OCI-LY7 (cell line): ENCODE data around the gene GOLIM4. TPM values are rescaled to one million over a fixed set of nuclear protein-coding genes. Genes with fewer than 3 reads are reported as not detected.

Experiments used
- BruUV-seq: library from RNA; stranded (reverse); fragments of 400-500 nt; replicated peaks from 2 replicates; lab custom pipeline; 2021; lab: Mats Ljungman, UMichigan
- CTCF ChIA-PET: fragments of 300-600 bp; sonication (Branson Sonifier 250); formaldehyde crosslinking; loops from one replicate; lab custom pipeline; 2022; ENCODE audit warnings: antibody characterized with exemption; ENCODE audit not compliant: unreplicated experiment; lab: Charles Lee
- POLR2A ChIA-PET: fragments of 300-600 bp; sonication (Branson Sonifier 250); formaldehyde crosslinking; loops from one replicate; lab custom pipeline; 2022; ENCODE audit warnings: antibody characterized with exemption; lab: Charles Lee
- DNase-seq: peaks from one replicate; pipeline ENCODE4 v3.0.0-alpha.2; 2015; ENCODE audit warnings: low spot score
- H2AFZ ChIP-seq: fragments of 200-600 bp; sonication (generic), shearing (Covaris generic); 2 replicates; pipeline ENCODE4 v1.6.1; 2014; ENCODE audit warnings: mild to moderate bottlenecking, antibody characterized with exemption, low read length, moderate library complexity
- H3K27ac ChIP-seq: fragments of 200-600 bp; sonication (generic); 2 replicates; pipeline ENCODE4 v1.5.1; 2014; ENCODE audit warnings: mixed run types, low read depth, mild to moderate bottlenecking, moderate library complexity, low read length, inconsistent platforms; ENCODE audit not compliant: poor library complexity, severe bottlenecking
- H3K36me3 ChIP-seq: fragments of 200-600 bp; sonication (generic); 2 replicates; pipeline ENCODE4 v1.6.1; 2014; ENCODE audit warnings: mild to moderate bottlenecking, antibody characterized with exemption, low read length, moderate library complexity, mixed read lengths; ENCODE audit not compliant: insufficient read depth
- H3K4me1 ChIP-seq: fragments of 200-600 bp; sonication (generic); 2 replicates; pipeline ENCODE4 v1.5.1; 2014; ENCODE audit warnings: mild to moderate bottlenecking, low read length; ENCODE audit not compliant: insufficient read depth, poor library complexity, severe bottlenecking
- H3K4me2 ChIP-seq: fragments of 200-600 bp; sonication (generic); 2 replicates; pipeline ENCODE4 v1.6.1; 2014; ENCODE audit warnings: mild to moderate bottlenecking, low read length
- H3K4me3 ChIP-seq: fragments of 200-600 bp; sonication (generic); 2 replicates; pipeline ENCODE4 v1.5.1; 2014; ENCODE audit warnings: mild to moderate bottlenecking, low read depth, low read length; ENCODE audit not compliant: poor library complexity, severe bottlenecking
- H3K79me2 ChIP-seq: fragments of 200-600 bp; sonication (generic); 2 replicates; pipeline ENCODE4 v1.6.1; 2016; ENCODE audit warnings: low read depth, mild to moderate bottlenecking, low read length, moderate library complexity, mixed read lengths; ENCODE audit not compliant: insufficient read depth
- H3K9me2 ChIP-seq: fragments of 200-600 bp; sonication (generic); 2 replicates; pipeline ENCODE4 v1.6.1; 2016; ENCODE audit warnings: mild to moderate bottlenecking, low read length, mixed read lengths; ENCODE audit not compliant: insufficient read depth
- H3K9me3 ChIP-seq: fragments of 200-600 bp; sonication (generic); 2 replicates; pipeline ENCODE4 v1.6.1; 2014; ENCODE audit warnings: mild to moderate bottlenecking, mixed run types, low read length, mixed read lengths
- H4K20me1 ChIP-seq: fragments of 200-600 bp; sonication (generic); 2 replicates; pipeline ENCODE4 v1.6.1; 2014; ENCODE audit warnings: mild to moderate bottlenecking, antibody characterized with exemption, low read length, moderate library complexity, mixed read lengths; ENCODE audit not compliant: insufficient read depth
- CTCF ChIP-seq: fragments of 200-600 bp; sonication (generic); conservative IDR thresholded peaks from 2 replicates; pipeline ENCODE4 v1.5.1; 2014; ENCODE audit warnings: mild to moderate bottlenecking, antibody characterized with exemption, low read length, moderate library complexity, mixed read lengths
- EZH2phosphoT487 ChIP-seq: fragments of 200-600 bp; sonication (generic); IDR thresholded peaks from 2 replicates; pipeline ENCODE4 v1.6.1; 2018; ENCODE audit warnings: low read depth, borderline replicate concordance, mild to moderate bottlenecking, mixed run types, antibody characterized with exemption, low read length, moderate library complexity, mixed read lengths
- intact Hi-C: fragments of 100-400 bp; cut with micrococcal nuclease; formaldehyde crosslinking; loops from one replicate; pipeline ENCODE4 v1.10.0; 2022; ENCODE audit not compliant: unreplicated experiment
- total RNA-seq, 2 experiments: library from RNA; depleted of rRNA in 1 of 2; stranded (reverse); fragments of >200 nt in 1 of 2; shearing (Covaris generic) in 1 of 2; gene quantifications; 2 replicates each; pipeline ENCODE4 v1.2.3, GENCODE V29; 2014 to 2022

GOLIM4 gene
- total RNA-seq, 2 experiments from 2014 or later = 31.2 to 42.8 TPM

DNA sequence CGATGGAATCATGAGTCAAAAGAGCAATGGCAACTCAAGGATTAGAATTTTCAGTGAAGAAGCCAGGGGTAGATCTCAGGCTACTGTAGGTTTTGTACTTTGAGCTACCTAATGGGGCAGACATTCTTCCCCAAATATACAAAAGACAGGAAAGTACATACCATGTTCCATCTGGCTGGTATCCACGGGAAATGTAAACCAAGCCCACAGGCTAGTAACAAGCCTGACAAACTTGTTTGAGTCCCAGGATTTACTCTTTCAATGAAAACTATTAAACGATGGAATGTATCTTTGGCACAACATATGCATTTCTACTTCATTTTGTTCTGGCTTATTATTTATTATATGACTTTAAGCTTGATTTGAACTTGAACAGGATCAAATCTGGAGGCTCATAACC is 44.2 kb upstream of the GOLIM4 start:
- intact Hi-C loops = no loop called here
- H3K36me3 ChIP-seq = no peaks in the 10 kb centered on the region
- ChIA-PET CTCF (no interaction called here), POLR2A (interaction anchor here (1.4 kb wide), 1 partner anchor 17 kb away, joined by 3 read pairs; no protein-coding TSS in a partner anchor)
- no peaks in the 10 kb centered on the region for H3K9me2 ChIP-seq
- no peaks in the 10 kb centered on the region for H3K9me3 ChIP-seq
- no peak overlapping the region for H3K4me3 ChIP-seq
- peaks cover 3% of the 10 kb centered on the region for H3K4me1 ChIP-seq
- no peak overlapping the region for H3K27ac ChIP-seq
- TF ChIP-seq EZH2phosphoT487 = no peak
- no peak for TF ChIP-seq CTCF
- no peaks in the 10 kb centered on the region for H4K20me1 ChIP-seq
- no peak overlapping the region for H2AFZ ChIP-seq
- no TSS peak for BruUV-seq
- H3K4me2 ChIP-seq = no peak overlapping the region
- no peak for DNase-seq
- H3K79me2 ChIP-seq = no peaks in the 10 kb centered on the region

- ChIA-PET CTCF (no interaction called here), POLR2A (interaction anchor here (0.5 to 1.7 kb wide), 5 partner anchors 9 to 369 kb away, joined by 3 to 5 read pairs (median 4); no protein-coding TSS in a partner anchor)
Measured at GRCh38 chr3:168138421-168138820, 42.7 kb upstream of the GOLIM4 start.

More at GRCh38 chr3:168138421-168138820, 42.7 kb upstream of the GOLIM4 start:
- no peak for DNase-seq
- H3K79me2 ChIP-seq = no peaks in the 10 kb centered on the region
- H4K20me1 ChIP-seq = no peaks in the 10 kb centered on the region
- H3K27ac ChIP-seq = no peak overlapping the region
- H3K4me3 ChIP-seq = no peak overlapping the region
- peak overlapping the region; percentile 51; the same call in 1 of the 2 replicates for H2AFZ ChIP-seq
- H3K4me2 ChIP-seq = no peak overlapping the region
- intact Hi-C loops = no loop called here
- H3K9me3 ChIP-seq = no peaks in the 10 kb centered on the region
- TF ChIP-seq EZH2phosphoT487 = no peak
- no peak for TF ChIP-seq CTCF
- peaks cover 3% of the 10 kb centered on the region for H3K4me1 ChIP-seq
- H3K9me2 ChIP-seq = no peaks in the 10 kb centered on the region
- no peaks in the 10 kb centered on the region for H3K36me3 ChIP-seq
- BruUV-seq = no TSS peak
